ENCODE results near the gene DDX3X. TPM values are rescaled to one million over a fixed set of nuclear protein-coding genes. Genes with fewer than 3 reads are reported as not detected.
A peak's percentile ranks its signal among the peaks of the same experiment; 100 is the strongest.

The DDX3X gene
- polyA plus RNA-seq, 3 donors, result 165 to 280 (median 200) TPM

DNA sequence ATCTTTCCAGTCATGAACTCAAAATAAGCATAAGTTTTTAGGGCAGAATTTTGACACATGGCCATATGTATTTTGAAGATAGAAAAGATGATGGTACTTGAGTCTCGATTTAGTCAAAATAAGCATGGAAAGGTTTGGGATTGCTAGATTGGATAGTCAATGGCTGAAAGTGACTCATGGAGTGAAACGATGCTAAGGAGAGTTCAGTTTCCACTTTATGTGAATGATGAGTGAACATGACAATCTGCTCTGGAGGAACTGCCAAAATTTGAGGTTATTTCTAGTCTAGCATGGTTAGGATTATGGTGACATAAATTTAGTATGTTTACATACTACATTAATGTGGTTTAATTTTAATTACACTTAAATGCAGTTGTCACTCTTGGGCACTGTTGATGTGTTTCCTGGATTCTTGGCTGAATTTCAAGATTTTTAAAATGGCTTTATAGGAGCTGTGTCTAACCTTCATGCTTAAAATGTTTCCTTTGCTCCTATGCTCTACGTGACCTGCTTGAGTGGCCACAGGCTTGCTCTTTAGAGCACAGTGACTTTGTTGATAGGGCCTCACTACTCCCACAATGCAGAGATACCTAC is 17.1 kb downstream of the DDX3X start:
- Histone ChIP-seq H2AFZ (ENCODE audit: insufficient read depth, low read depth, low read length, poor library complexity, severe bottlenecking) (no peak overlapping the region), H3K36me3 (replicated peaks in 1 of 2; ENCODE audit: control insufficient read depth in 1 of 2, insufficient read depth in 2 of 2, low read length in 2 of 2) (peaks cover 27 to 50% of the 10 kb centered on the region in 2 donors), H3K27ac (ENCODE audit: low read depth in 1 of 2, low read length in 2 of 2) (no peak overlapping the region), H3K9ac (ENCODE audit: insufficient read depth, low read length, poor library complexity, severe bottlenecking) (no peak overlapping the region), H3K79me2 (ENCODE audit: insufficient read depth, low read length) (peaks cover under 1% of the 10 kb centered on the region), H3K4me3 (replicated peaks in 1 of 3; ENCODE audit: low read depth in 2 of 3, low read length in 3 of 3) (no peak overlapping the region), H3K4me2 (replicated peaks; ENCODE audit: extremely low read depth, low read length, poor library complexity, severe bottlenecking) (no peak overlapping the region), H3K4me1 (ENCODE audit: control insufficient read depth in 1 of 2, insufficient read depth in 2 of 2, low read length in 2 of 2) (peaks cover 2 to 4% of the 10 kb centered on the region in 2 donors), H3K27me3 (ENCODE audit: control insufficient read depth in 2 of 2, insufficient read depth in 2 of 2, low read length in 2 of 2) (peaks cover 0 to 2% of the 10 kb centered on the region in 2 donors), H4K20me1 (ENCODE audit: insufficient read depth, low read length) (peaks cover 68% of the 10 kb centered on the region), H3K9me3 (replicated peaks in 1 of 2; ENCODE audit: control insufficient read depth in 1 of 2, insufficient read depth in 1 of 2, low read length in 2 of 2) (no peaks in the 10 kb centered on the region)
- intact Hi-C loops (cut with micrococcal nuclease), result no loop called here
- Mint-ChIP-seq H3K4me3 (no peak overlapping the region), H3K9me3 (no peaks in the 10 kb centered on the region), H3K27me3 (ENCODE audit: low read depth in 3 of 3) (peaks cover 0 to 9% (median 0%) of the 10 kb centered on the region in 3 donors), H3K36me3 (peaks cover 37 to 47% of the 10 kb centered on the region in 2 donors), H3K27ac (peak overlapping the region in 4 of 7 donors; percentile 20 to 63 (median 46)), H3K4me1 (peaks cover 27% of the 10 kb centered on the region)
- TF ChIP-seq, protein P1, sequence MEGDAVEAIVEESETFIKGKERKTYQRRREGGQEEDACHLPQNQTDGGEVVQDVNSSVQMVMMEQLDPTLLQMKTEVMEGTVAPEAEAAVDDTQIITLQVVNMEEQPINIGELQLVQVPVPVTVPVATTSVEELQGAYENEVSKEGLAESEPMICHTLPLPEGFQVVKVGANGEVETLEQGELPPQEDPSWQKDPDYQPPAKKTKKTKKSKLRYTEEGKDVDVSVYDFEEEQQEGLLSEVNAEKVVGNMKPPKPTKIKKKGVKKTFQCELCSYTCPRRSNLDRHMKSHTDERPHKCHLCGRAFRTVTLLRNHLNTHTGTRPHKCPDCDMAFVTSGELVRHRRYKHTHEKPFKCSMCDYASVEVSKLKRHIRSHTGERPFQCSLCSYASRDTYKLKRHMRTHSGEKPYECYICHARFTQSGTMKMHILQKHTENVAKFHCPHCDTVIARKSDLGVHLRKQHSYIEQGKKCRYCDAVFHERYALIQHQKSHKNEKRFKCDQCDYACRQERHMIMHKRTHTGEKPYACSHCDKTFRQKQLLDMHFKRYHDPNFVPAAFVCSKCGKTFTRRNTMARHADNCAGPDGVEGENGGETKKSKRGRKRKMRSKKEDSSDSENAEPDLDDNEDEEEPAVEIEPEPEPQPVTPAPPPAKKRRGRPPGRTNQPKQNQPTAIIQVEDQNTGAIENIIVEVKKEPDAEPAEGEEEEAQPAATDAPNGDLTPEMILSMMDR (IDR thresholded peaks at IDR 0.05), result no peak
- WGBS (ENCODE audit: insufficient coverage), result no CpG with 5 or more reads among the region's 3 CpGs
- peak in 1 of 3 donors; percentile 13 for DNase-seq

DNA sequence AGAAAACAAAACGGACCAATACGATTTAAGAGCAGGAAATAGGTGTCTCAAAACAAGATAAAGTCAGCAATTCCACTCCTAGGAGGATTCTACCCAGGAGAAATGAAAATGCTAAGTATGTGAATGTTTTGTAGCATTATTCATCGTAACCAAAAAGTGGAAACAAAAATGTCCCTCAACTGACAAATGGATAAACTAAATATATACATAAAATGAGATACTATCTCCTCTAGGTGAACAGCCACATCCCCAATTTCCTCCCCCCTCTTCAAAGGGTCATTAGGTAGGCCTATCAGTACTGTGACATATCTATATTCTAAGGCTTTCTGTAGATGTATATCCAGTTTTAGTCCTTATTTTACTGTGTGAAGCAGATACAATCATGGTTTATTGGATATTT is 18.0 kb downstream of the DDX3X start:
- Histone ChIP-seq H3K9ac (ENCODE audit: insufficient read depth, low read length, poor library complexity, severe bottlenecking) (no peak overlapping the region), H3K79me2 (ENCODE audit: insufficient read depth, low read length) (no peaks in the 10 kb centered on the region), H4K20me1 (ENCODE audit: insufficient read depth, low read length) (peaks cover 60% of the 10 kb centered on the region), H3K36me3 (replicated peaks in 1 of 2; ENCODE audit: control insufficient read depth in 1 of 2, insufficient read depth in 2 of 2, low read length in 2 of 2) (peaks cover 18 to 41% of the 10 kb centered on the region in 2 donors), H3K27ac (ENCODE audit: low read depth in 1 of 2, low read length in 2 of 2) (no peak overlapping the region), H3K27me3 (ENCODE audit: control insufficient read depth in 2 of 2, insufficient read depth in 2 of 2, low read length in 2 of 2) (peaks cover 0 to 2% of the 10 kb centered on the region in 2 donors), H3K4me2 (replicated peaks; ENCODE audit: extremely low read depth, low read length, poor library complexity, severe bottlenecking) (no peak overlapping the region), H3K4me1 (ENCODE audit: control insufficient read depth in 1 of 2, insufficient read depth in 2 of 2, low read length in 2 of 2) (peaks cover 2 to 4% of the 10 kb centered on the region in 2 donors), H3K4me3 (replicated peaks in 1 of 3; ENCODE audit: low read depth in 2 of 3, low read length in 3 of 3) (no peak overlapping the region), H2AFZ (ENCODE audit: insufficient read depth, low read depth, low read length, poor library complexity, severe bottlenecking) (no peak overlapping the region), H3K9me3 (replicated peaks in 1 of 2; ENCODE audit: control insufficient read depth in 1 of 2, insufficient read depth in 1 of 2, low read length in 2 of 2) (no peaks in the 10 kb centered on the region)
- Mint-ChIP-seq H3K27ac (peak overlapping the region in 2 of 7 donors; percentile 43 to 50), H3K27me3 (ENCODE audit: low read depth in 3 of 3) (peaks cover 0 to 9% (median 0%) of the 10 kb centered on the region in 3 donors), H3K36me3 (peaks cover 31 to 39% of the 10 kb centered on the region in 2 donors), H3K4me1 (peaks cover 27% of the 10 kb centered on the region), H3K9me3 (peaks cover 0 to 3% (median 0%) of the 10 kb centered on the region in 7 donors), H3K4me3 (no peak overlapping the region)
- WGBS (ENCODE audit: insufficient coverage), result no CpG with 5 or more reads among the region's 3 CpGs
- DNase-seq, result no peak
- TF ChIP-seq, protein P1 (IDR thresholded peaks at IDR 0.05), result no peak
- intact Hi-C loops (cut with micrococcal nuclease), result no loop called here
